CD4-positive, alpha-beta T cell treated with Interleukin-2 at 100 ng/mL for 4 hours (primary cell): ENCODE results near the gene PITPNC1.
"Not testable (repeated sequence)": the region's sequence is repeated elsewhere in the genome, so short reads cannot be mapped to it uniquely, and the experiment has no call there.

ENCODE experiments used
- DNase-seq: peaks from one replicate; pipeline ENCODE4 v3.0.0-alpha.2; 2020; ENCODE audit warnings: low spot score

Gene PITPNC1

DNA sequence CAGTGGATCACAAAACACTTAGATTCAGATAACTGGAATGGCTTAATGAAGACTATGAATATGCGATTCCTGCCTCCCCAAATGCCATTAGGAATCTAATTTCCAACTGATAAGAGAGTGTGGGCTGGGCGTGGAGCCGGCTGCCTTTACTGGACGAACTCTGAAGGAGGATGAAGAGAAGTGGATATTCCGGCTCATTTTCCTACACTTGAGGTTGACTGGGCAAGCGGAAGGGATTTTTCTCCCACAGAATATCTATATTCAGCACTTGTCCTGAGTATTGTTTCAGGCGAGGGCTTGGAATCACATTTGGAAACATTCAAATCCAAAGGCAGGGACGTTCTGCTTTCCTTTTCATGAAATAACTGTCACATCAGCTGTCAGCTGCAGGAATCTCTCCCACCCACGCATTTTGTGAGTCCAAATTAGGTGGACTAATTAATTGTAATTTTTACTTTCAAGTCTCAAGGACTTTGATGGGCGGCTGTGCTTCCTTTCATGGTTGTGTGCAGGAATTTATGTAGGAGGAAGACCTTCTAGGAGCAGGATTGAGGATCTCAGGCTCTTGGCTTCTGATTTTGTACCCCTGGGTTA lies 138.5 kb downstream of the PITPNC1 start:
- DNase-seq: no peak

DNA sequence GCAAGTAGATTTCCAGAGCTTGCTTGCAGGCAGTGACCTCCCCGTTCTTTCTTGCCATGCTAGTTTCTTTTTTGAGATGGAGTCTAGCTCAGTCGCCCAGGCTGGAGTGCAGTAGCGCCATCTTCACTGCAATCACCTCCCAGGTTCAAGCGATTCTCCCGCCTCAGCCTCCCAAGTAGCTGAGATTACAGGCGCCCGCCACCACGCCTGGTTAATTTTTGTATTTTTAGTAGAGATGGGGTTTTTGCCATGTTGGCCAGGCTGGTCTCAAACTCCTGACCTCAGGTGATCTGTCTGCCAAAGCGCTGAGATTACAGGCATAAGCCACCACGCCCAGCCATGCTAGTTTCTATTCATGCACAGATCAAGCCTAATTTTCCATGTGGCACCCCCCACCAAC lies 139.5 kb downstream of the PITPNC1 start:
- not testable (repeated sequence) for DNase-seq

DNA sequence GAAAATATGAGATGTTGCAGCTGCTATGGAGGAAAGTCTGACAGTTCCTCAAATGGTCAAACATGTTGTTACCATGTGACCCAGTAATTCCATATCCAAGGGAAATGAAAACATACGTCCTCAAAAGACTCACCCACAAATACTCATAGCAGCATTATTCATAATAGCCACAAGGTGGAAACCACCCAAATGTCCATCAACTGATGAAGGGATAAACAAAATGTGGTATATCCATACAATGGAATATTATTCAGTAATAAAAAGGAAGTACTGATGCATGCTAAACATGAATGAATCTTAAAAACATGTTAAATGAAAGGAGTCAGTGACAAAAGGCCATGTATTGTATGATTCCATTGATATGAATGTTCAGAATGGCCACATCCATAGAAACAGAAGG lies 140.2 kb downstream of the PITPNC1 start:
- no peak for DNase-seq

DNA sequence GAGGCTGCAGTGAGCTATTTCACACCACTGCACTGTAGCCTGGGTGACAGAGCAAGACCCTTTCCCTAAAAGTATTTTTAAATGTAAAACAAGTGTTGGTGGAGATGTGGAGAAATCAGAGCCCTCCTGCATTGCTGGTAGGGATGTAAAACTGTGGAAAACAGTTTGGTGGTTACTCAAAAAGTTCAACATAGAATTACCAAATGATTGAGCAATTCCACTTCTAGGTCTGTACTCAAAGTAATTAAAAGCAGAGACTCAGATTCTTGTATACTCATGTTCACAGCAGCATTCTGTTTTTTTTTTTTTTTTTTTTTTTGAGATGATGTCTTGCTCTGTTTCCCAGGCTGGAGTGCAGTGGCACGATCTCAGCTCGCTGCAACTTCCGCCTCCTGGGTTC lies 141.8 kb downstream of the PITPNC1 start:
- DNase-seq: no peak

DNA sequence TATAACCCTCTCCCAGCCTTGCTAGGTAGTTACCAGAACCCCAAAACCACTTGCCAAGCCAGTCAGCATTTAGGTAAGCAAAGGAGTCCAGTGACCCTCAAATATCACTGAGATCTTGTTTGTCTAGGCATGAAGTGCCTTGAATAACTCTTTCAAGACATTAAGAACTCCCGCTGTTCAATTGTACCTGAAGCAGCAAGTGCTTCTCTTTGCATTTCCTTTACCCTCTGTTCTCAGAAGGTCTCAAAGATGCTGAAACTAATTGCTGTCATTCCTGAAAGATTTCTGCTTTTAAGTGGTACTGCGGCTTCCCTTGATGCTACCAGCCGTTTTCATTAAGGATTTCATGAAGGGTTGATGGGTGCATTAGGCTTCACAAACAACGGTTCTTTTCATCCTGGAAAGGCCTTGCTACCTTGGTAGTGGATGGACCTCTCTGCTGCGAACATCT lies 142.7 kb downstream of the PITPNC1 start:
- no peak for DNase-seq

DNA sequence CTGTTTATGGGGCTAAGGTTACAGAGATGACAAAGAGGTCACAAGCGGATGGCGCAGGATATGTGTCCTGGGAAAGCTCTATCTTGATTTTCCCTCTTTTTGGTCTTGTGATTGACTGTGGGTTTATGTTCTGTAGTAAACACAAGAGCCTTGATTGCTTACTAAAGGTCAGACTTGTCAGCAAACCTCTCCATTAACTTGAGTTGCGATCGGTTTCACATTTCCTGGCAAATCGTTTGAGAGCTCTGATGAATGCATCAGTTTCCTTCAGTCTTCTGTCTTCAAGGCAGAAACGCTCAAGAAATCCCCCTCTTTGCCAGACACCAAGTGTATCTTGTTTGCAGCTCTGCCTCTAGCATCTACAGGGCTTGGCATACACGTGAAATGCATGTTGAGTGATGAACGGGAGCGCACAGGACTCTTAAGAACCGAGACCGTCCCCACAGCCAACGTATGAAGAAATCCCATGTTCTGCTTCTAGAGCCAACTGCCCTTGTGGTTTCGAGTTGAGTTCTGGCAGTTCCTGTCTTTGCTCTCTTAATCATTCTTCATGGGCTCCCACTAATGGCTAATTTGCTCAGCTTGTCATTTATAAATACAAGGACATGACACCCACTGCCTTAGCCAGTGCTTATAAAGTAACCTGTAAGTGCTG lies 143.3 kb downstream of the PITPNC1 start:
- no peak for DNase-seq

DNA sequence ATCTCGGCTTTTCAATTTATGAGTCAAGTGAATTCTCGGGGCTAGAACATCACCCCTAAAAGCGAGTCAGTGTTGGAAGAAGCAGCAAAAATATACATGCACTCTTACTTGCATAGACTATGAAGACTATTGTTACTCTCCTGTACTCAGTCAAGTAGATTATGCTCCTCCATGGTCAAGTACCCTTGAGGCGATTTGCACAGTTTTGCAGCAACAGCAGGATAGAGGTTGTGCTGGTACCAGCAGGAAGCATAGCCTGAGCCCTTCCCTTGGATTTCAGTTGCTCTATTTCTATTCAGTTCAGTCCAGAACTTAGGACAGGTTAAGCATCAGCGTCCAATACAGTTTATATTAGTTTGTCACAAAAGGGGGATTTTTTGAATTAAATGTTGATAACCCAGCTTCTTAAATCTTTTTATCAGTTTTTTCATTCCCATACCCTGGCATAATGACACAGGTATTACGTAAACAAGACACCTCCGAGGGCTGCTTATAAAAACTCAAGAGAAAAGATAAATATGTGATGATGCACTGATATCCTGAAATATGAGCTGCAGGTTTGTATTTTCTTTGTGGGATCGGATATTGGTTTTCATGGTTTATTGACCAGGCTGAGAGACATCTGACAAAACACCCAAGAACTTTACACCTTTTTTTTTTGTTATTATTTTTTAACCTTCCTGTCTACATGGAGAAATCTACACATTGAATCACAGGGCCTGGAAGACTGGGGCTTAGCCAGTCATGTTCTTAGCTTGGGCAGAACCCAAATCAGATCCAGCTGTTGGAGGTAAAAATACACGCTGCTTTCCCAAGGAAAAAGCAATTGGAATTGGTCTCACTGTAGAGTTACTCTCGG lies 144.1 kb downstream of the PITPNC1 start:
- no peak for DNase-seq

DNA sequence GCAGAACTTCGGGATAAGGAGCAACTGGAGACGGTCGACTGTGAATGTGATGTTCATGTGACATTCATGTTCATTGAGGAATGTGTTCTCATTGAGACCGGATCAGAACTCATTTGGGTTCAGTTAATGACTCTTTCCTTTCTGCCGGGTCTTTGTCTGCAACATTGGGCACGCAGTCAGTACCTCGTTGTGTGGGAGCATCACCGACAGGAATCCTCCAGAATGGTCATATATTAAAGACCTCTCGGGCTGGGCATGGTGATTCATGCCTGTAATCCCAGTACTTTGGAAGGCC lies 144.6 kb downstream of the PITPNC1 start:
- no peak for DNase-seq

DNA sequence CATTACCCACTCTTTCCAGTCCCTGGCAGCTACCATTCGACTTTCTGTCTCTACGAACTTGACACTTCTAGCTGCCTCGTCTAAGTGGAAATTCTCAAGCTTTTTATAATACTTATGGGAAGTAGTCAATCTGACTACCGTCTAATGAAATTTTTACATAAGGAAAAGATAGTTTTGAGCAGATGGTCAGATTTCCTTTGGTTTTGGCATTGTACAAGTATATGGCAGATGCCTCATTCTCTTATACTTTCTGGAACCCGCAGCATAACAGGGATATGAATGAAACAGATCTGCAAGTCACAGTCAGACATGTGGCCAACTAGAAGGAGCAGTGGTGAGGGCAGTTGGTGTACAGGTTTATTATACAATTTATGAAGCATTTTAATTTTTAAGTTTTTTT lies 146.0 kb downstream of the PITPNC1 start:
- DNase-seq: no peak

DNA sequence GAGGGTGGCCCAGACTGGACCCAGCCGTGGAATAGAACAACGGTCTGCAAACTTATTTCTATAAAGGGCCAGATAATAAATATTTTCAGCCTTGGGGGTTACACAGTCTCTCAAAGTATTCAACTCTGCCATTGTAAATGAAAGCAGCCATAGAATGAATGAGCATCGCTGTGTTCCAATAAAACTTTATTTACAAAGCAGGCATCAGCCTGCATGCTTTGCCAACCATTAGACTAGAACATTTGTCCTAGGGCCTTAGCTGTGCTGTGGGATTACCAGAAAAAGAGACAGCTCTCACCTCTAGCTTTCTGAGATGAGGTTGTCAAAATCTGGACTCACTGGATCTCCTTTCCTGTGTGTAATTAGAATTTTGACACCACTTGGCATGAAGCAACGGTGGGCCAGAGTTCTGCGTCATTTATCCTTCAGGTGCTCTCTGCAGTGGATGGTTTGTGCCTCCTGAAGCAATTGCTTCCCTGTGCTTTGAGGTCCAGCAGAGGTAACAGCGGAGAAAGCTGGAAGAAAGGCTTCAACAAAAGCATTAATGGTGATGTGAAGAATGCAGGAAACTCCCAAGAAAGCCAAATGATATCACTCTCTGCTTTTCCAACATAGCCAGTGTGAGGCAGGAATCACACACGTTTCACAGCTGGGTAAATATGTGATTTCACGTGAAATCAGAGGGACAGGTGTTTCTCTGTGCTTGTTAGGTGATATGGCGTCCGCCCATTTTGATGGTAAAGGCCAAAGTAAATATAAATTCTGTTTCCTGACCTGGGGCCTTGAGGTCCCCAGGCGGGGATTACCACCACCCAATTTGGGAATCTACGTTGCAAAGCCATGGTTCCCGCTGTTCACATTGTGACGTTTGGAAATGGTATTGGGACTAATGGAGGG lies 148.4 kb downstream of the PITPNC1 start:
- DNase-seq: no peak

DNA sequence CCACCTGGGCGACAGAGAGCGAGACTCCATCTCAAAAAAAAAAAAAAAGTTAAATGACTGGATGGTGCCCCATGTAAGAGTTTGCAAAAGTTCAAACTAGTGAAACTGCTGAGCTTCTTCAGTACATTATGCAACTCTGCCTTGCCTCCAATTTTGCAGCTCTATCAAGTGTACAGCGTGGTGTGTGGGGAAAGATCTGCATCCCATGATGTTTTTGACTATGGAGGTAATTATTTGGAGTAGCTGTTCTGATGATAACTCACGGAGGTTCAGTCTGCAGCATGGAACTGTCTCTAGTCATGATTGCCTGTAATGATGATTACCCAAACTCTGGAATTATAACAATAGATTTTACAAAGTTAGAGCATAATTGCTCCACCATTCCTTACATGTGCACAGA lies 149.6 kb downstream of the PITPNC1 start:
- DNase-seq: no peak

DNA sequence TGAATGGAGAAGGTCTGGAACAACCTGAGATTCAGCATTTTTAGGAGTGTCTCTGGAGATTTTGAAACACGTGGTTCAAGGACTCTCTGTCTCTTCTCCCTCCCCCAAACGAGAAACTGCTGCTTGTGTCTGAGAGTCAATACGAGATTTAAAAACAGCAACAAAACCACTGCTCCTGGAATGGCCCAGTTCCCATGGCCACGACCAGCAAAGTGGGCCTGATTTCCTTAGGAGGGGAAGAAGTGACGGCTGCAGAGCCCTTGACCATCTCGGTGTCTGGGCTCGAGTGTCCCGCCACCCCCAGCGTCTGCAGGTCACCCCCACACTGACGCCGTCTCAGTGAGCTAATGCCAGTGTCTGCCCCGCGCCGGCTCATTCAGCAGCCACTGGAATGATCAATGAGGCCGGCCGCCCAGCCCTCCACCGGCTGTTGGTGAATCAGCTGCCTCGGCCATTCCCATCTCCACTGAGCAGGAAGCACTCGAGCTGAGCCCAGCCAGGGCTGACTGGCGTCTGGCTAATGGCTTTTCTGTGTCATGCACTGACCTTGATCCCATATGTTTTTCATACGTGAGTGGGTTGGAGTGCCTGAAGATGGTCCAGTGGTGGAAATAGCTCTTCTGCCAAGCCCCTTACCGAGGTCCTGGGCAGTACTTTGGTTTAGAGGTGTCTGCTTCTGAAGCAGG lies 151.8 kb downstream of the PITPNC1 start:
- no peak for DNase-seq

DNA sequence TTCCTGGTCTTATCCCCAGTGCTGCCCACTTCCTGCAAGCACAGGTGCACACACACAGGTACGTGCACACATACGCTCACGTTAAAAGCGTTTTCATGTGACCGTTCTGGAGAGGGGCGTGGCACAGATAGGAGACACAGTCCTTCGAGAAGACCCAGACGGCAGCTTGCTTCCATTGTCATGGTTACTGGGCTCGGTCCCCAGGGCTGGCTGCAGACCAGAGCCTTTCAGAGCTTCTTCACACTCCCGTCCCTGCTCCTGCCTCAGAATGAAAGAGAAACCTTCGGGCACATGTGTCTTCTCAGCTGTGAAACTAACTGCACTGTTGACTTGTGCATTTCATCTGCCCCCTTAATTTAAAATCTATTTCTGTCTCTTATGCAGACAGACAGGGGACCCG lies 154.2 kb downstream of the PITPNC1 start:
- no peak for DNase-seq

DNA sequence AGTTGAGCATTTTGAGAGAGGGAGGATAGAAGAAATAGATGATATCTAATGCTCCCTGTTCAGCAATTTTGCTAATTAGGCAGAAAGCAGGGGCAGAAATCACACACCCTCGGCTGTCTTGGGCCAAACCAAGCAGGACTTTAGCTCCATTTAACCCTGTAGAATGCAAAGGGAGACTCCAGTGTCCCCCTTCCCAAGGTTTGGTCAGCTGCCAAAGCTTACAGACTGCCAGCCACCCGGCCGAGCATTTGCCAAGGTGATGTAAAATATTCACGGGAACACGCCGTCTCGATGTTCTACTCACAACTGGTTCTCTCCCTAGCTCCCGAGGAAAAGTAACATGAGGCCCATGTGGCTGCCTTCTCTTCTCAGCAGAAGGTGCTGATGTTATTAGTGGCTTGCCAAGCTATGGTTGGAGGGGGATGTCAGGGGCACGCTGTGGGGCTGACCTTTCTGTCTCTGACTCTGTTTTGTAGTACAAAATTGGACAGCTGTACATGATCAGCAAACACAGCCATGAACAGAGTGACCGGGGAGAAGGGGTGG lies 155.3 kb downstream of the PITPNC1 start:
- DNase-seq: no peak

DNA sequence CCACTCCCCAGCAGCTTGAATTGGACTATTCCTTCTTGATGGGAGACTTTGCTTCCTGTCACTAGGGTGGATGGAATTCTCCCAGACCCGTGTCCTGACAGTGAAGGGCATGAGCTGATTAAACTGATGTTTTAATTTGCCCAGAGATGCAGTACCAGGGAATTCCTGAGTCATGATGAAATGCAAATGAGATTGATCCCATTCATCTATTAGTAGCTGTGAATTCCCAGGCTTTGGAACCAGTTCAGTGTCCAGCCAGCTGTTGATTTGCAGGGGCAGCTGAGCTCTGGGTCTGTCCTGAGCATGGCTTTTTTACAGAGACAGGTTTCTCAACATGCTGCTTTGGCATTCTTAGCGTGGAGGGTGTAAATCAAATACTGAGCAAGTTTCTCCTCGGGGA lies 157.9 kb downstream of the PITPNC1 start:
- no peak for DNase-seq

DNA sequence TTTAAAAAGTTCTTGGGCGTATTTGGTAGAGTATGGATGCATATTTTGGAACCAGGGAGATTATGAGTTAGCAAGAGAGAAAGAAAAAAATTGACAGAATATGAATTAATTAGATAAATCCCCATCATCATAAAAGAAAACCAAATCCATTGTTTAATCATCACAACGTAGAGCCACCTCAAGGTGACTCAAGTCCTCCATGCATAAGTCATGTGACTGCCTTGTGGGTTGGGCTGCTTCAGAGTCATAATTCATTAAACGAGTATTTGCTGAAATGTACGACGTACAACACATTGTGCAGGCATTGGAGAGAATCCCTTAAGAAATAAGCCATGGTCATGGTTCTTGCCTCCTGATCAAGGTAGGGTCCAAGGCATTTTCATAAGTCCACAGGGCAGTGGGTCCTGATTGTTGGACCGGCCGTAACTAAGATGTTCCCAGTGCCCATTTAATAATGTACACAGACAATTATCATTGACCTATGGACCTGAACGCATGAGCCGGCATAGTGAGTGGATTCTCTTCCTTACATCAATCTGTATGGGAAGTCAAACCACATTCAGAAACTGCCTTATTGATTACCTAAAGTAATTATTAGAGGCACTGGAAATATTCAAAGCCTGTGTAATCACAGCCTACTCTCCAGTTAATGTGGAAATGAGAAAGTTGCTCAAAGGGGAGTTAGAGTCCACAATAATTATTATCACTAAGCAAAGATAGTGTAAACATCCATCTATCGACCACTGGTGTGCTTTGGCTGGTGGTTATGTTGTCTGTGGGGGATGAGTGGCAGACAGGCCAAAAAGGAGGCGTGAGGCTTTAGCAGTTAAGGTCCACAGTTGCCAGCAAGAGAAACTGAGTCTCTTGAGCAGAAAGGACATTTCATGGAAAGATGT lies 165.4 kb downstream of the PITPNC1 start:
- DNase-seq: no peak

DNA sequence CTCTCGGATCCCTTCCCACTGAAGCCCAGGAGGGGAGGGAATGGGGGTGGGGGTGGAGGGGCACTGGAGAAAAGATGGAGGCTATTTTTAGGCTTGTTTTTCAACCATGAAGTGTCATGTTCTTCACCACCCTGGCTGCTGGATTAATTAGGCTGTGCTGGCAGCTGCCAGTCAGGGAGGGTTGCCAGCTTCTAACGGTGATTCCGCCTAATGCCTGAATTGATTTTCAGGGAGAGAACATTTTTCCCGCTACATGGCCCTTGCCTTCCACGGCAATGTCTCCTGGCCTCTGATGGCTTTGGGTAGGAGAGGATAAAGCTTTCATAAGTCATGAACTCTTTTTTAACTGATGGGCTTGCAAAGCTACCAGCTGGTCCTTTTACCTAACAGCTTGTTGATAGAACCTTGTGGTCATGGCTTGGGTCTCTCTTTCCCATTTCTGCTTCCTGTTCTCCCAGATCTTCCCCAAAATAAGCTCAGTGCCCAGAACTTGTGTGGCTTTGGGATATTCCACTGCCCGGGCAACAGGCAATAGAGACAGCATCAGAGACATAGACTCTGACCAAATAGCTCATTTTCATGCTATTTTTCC lies 167.4 kb downstream of the PITPNC1 start:
- DNase-seq: no peak

DNA sequence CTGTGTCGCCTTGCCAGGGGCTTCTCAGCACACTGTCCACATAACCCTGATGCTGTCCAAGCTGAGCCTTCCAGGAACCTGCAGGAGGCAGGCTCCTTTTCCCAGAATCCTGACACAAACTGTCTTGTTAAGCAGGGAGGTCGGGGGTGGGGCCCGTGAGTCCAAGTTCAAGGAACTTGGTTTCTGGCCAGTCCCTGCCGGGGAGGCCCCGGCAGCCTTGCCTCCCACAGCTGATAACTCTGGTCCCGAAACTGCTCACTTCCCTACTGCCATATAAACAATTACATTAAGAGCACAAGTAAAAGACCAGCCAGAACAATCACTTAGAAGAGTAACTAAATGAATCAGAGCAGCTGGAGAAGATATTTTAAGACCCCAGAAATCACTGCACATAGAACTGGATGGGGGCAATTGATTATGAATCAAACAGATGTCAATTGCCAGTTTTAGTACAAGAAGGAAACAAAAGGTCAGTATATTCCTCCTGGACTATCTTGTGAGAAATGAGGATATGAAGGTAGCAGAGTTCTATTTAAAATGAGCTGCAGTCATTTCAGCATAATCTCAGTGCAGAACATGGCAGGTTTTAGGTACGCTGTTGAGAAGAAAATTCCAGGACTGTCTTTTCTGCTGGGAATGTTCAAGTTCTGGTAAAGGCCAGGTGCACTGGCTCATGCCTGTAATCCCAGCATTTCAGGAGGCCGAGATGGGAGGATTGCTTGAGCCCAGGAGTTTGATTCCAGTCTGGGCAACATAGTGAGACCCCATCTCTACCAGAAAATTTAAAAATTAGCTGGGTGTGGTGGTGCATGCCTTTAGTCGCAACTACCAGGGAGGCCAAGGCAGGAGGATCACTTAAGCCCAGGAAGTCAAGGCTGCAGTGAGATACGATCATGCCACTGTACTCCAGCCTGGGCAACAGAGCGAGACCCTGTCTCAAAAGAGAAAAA lies 169.8 kb downstream of the PITPNC1 start:
- no peak for DNase-seq

DNA sequence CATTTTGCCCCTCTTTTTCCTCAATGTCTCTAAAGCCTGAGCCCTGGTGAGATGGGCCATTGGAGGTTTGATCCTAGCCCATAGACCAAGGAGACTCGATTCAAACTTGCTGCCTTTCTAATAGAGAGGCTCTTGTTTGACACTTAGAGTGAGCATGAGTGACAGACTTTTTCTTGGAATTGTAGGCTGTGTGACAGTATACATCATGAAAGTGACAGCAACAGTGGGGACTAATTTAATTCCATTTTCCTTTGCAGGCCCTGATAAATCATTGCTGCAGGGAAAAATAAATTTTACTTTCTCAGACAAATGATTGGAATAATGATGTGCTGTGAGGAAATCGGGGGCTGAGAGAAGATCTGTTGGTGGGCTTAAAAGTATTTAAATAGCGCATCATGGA lies 171.6 kb downstream of the PITPNC1 start:
- DNase-seq: no peak
